GM21619 (cell line): ENCODE measurements around the gene RDH13.
"Not testable (repeated sequence)": the region's sequence is repeated elsewhere in the genome, so short reads cannot be mapped to it uniquely, and the experiment has no call there.

Source experiments
- ATAC-seq: cut with Tn5 transposase; IDR thresholded peaks from one replicate; pipeline ENCODE4 v1.9.1; 2021; ENCODE audit not compliant: unreplicated experiment

The RDH13 gene

GRCh38 chr19:55016017-55016416 is 46.9 kb downstream of the RDH13 start:
- ATAC-seq: no peak

- no peak for ATAC-seq
Observed at GRCh38 chr19:55015126-55015525, 47.8 kb downstream of the RDH13 start.

- ATAC-seq: no peak
Observed at GRCh38 chr19:55014714-55015113, 48.2 kb downstream of the RDH13 start.

GRCh38 chr19:55013596-55013995 is 49.4 kb downstream of the RDH13 start:
- no peak for ATAC-seq

- no peak for ATAC-seq
Observed at GRCh38 chr19:55012306-55012705, 50.6 kb downstream of the RDH13 start.

- ATAC-seq: not testable (repeated sequence)
Observed at GRCh38 chr19:55010561-55010960, 52.4 kb downstream of the RDH13 start.

- ATAC-seq: not testable (repeated sequence)
Observed at GRCh38 chr19:55008781-55009180, 54.2 kb downstream of the RDH13 start.

- ATAC-seq: not testable (repeated sequence)
Observed at GRCh38 chr19:55008189-55008588, 54.8 kb downstream of the RDH13 start.

- not testable (repeated sequence) for ATAC-seq
Observed at GRCh38 chr19:55007537-55007936, 55.4 kb downstream of the RDH13 start.

- not testable (repeated sequence) for ATAC-seq
Observed at GRCh38 chr19:55006795-55007194, 56.2 kb downstream of the RDH13 start.

- ATAC-seq: no peak
Observed at GRCh38 chr19:55005684-55006488, 57.1 kb downstream of the RDH13 start.

- ATAC-seq: no peak
Observed at GRCh38 chr19:55000761-55001160, 62.2 kb downstream of the RDH13 start.

GRCh38 chr19:54998751-54999239 is 64.2 kb downstream of the RDH13 start:
- not testable (repeated sequence) for ATAC-seq

GRCh38 chr19:54995561-54995960 is 67.4 kb downstream of the RDH13 start:
- ATAC-seq: no peak
